K562 treated with DMSO at 1 percent for 48 hours (cell line): Measurements from ENCODE around the gene FSIP1. TPM values are rescaled to one million over a fixed set of nuclear protein-coding genes. Genes with fewer than 3 reads are reported as not detected.

Experiments
- total RNA-seq: library from RNA; unstranded; fragments of 300-600 nt; gene quantifications from 2 replicates; pipeline ENCODE4 v1.2.3, GENCODE V29; 2022; ENCODE audit warnings: low replicate concordance; ENCODE audit errors: extremely low read depth

Gene FSIP1
- total RNA-seq: not detected in 2 replicates

GRCh38 chr15:39782441-39783138 is at the start of gene FSIP1:
TSS of gene FSIP1 (minus strand) at chr15:39782841. CDS start at chr15:39776524, 6,317 bp downstream.

GRCh38 chr15:39580485-39581241 is 202.0 kb downstream of the FSIP1 start, which contains the start of gene THBS1:
TSS of gene THBS1 (plus strand) at chr15:39581079. CDS start at chr15:39581858, 779 bp downstream.

Other genes starting within 250 kb of the FSIP1 start
- gene THBS1, start 201.8 kb downstream of the FSIP1 start, total RNA-seq: not detected in 2 replicates
- gene GPR176, start 137.4 kb upstream of the FSIP1 start, total RNA-seq: not detected in 2 replicates
- not detected in 2 replicates for gene EIF2AK4, start 151.3 kb upstream of the FSIP1 start, total RNA-seq